GM23338 (cell line): ENCODE results near the gene CACNA1F.

Experiments
- CREB1 ChIP-seq: fragments of 250-450 bp; sonication (Bioruptor Pico); IDR thresholded peaks from 2 replicates; pipeline ENCODE4 v1.5.0; 2020; ENCODE audit warnings: low read depth, mild to moderate bottlenecking, moderate library complexity
- CTCF ChIP-seq, 2 experiments: fragments of 200-600 bp in 1 of 2; sonication (generic) in 1 of 2; conservative IDR thresholded peaks; 2 replicates each; pipeline versions ENCODE4 v1.5.1 to v1.6.1; 2016 to 2017; ENCODE audit warnings: antibody characterized with exemption in 2 of 2, low read depth in 2 of 2, mild to moderate bottlenecking in 2 of 2, moderate library complexity in 1 of 2
- EZH2 ChIP-seq: fragments of 200-600 bp; sonication (generic); IDR thresholded peaks from one replicate; pipeline ENCODE4 v1.8.0; 2017; ENCODE audit warnings: antibody characterized with exemption, mild to moderate bottlenecking, low read depth; ENCODE audit not compliant: unreplicated experiment
- EZH2phosphoT487 ChIP-seq: fragments of 200-600 bp; sonication (generic); IDR thresholded peaks from one replicate; pipeline ENCODE4 v1.8.1; 2018; ENCODE audit warnings: antibody characterized with exemption; ENCODE audit not compliant: unreplicated experiment
- NANOG ChIP-seq: IDR thresholded peaks from 2 replicates; pipeline ENCODE4 v1.6.1; 2016; ENCODE audit warnings: antibody characterized with exemption, borderline replicate concordance
- POLR2AphosphoS5 ChIP-seq: IDR thresholded peaks from 2 replicates; pipeline ENCODE4 v1.6.1; 2016; ENCODE audit warnings: antibody characterized with exemption, low read depth
- REST ChIP-seq: IDR thresholded peaks from one replicate; pipeline ENCODE4 v1.6.1; 2018; ENCODE audit warnings: antibody characterized with exemption; ENCODE audit not compliant: unreplicated experiment
- STAT1 ChIP-seq: IDR thresholded peaks from one replicate; pipeline ENCODE4 v1.6.1; 2016; ENCODE audit warnings: antibody characterized with exemption; ENCODE audit not compliant: unreplicated experiment

GRCh38 chrX:49198540-49199314 is 34.4 kb downstream of the CACNA1F start:
- TF ChIP-seq REST, result no peak
- no peak for TF ChIP-seq CTCF (conservative IDR thresholded peaks at IDR 0.05; ENCODE audit: low read depth in 2 of 2)
- TF ChIP-seq POLR2AphosphoS5, result no peak
- TF ChIP-seq EZH2phosphoT487, result no peak
- no peak for TF ChIP-seq EZH2
- peak; percentile 79 for TF ChIP-seq CREB1 (CRISPR knock-in tag)
- TF ChIP-seq NANOG, result no peak
- TF ChIP-seq STAT1, result no peak
